GM18511 (cell line): ENCODE data around the gene RMC1.

Experiments used
- ATAC-seq: cut with Tn5 transposase; IDR thresholded peaks from one replicate; pipeline ENCODE4 v1.9.1; 2021; ENCODE audit warnings: mild to moderate bottlenecking, moderate library complexity; ENCODE audit not compliant: unreplicated experiment

RMC1 gene

DNA sequence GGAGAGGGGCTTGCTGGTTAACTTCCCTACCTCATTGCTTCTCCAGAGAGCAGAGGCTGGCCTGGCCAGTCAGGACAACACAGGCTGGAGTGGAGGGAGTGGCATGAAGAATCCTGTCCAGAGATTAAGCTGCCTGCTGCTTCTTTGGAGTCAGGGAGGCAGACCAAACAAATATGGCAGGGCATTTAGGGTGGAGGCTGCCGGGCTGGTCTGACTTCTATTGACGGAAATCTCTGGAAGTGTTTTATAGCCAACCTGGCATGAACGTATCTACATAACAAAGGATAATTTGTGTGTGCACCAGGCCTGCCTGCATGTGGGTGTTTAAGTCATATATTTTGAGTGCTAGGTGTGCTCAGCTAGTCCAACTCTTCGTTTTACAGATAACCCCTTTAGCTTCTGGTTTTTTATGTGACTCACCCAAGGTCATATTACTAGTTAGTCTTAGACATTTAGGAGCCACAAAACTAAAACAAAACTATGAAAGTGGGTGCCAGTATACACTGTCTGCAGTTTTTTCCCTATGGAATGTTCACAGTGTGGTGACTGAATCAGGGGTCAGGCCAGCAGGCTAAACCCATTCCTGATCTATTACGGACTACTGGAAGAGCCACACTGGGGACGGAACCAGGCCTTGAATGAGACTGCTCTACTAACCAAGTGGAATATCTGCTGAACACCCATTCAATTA, 77.5 kb downstream of the RMC1 start:
- no peak for ATAC-seq
